Activated CD8-positive, alpha-beta T cell treated with anti-CD3 and anti-CD28 coated beads for 36 hours (primary cell): ENCODE results near the gene UGT1A9. TPM values are rescaled to one million over a fixed set of nuclear protein-coding genes. Genes with fewer than 3 reads are reported as not detected.

Source experiments
- ATAC-seq: fragments of 200-7000 bp; cut with Tn5 transposase; one replicate; pipeline ENCODE4 v1.10.0; 2021; ENCODE audit warnings: mild to moderate bottlenecking, moderate library complexity
- CTCF ChIA-PET: fragments of 350-600 bp; sonication (Branson Sonifier 250); formaldehyde crosslinking; loops from one replicate; lab custom pipeline; 2021; ENCODE audit warnings: antibody characterized with exemption; lab: Charles Lee
- POLR2A ChIA-PET: fragments of 350-600 bp; sonication (Branson Sonifier 250); formaldehyde crosslinking; loops from one replicate; lab custom pipeline; 2021; ENCODE audit warnings: antibody characterized with exemption; lab: Charles Lee
- DNase-seq: peaks from one replicate; pipeline ENCODE4 v3.0.0-alpha.2; 2020
- H3K27ac Mint-ChIP-seq: one replicate; pipeline ENCODE4 v1.8.0; 2021; ENCODE audit warnings: mild to moderate bottlenecking, mixed read lengths
- H3K27me3 Mint-ChIP-seq: one replicate; pipeline ENCODE4 v1.8.0; 2021; ENCODE audit warnings: mixed read lengths
- H3K36me3 Mint-ChIP-seq: one replicate; pipeline ENCODE4 v1.8.0; 2021; ENCODE audit warnings: low read depth, mixed read lengths
- H3K4me1 Mint-ChIP-seq: one replicate; pipeline ENCODE4 v1.8.0; 2021; ENCODE audit warnings: low read depth, mixed read lengths
- H3K4me3 Mint-ChIP-seq: one replicate; pipeline ENCODE4 v1.8.0; 2021; ENCODE audit warnings: mild to moderate bottlenecking, moderate library complexity, mixed read lengths
- H3K9me3 Mint-ChIP-seq: one replicate; pipeline ENCODE4 v1.8.0; 2021; ENCODE audit warnings: mixed read lengths
- CTCF ChIP-seq: fragments of 200-600 bp; IDR thresholded peaks from one replicate; pipeline ENCODE4 v1.8.0; 2022; ENCODE audit warnings: antibody characterized with exemption, mild to moderate bottlenecking
- intact Hi-C: fragments of 100-400 bp; cut with micrococcal nuclease; formaldehyde crosslinking; loops from one replicate; pipeline ENCODE4 v1.10.0; 2022
- total RNA-seq, 2 experiments: library from RNA; stranded (reverse); gene quantifications; one replicate each; pipeline ENCODE4 v1.2.3, GENCODE V29; 2021

UGT1A9 gene
- total RNA-seq, 2 experiments from 2014 or later = not detected

GRCh38 chr2:233702238-233702637, 30.5 kb downstream of the UGT1A9 start:
- H3K9me3 Mint-ChIP-seq = no peaks in the 10 kb centered on the region
- H3K27ac Mint-ChIP-seq = no peak overlapping the region
- no peak for ATAC-seq
- H3K4me1 Mint-ChIP-seq = no peaks in the 10 kb centered on the region
- TF ChIP-seq CTCF = no peak
- POLR2A ChIA-PET = no interaction called here
- no peak for DNase-seq
- peaks cover 4% of the 10 kb centered on the region for H3K27me3 Mint-ChIP-seq
- CTCF ChIA-PET = no interaction called here
- no peaks in the 10 kb centered on the region for H3K36me3 Mint-ChIP-seq
- intact Hi-C loops = no loop called here
- H3K4me3 Mint-ChIP-seq = no peak overlapping the region

DNA sequence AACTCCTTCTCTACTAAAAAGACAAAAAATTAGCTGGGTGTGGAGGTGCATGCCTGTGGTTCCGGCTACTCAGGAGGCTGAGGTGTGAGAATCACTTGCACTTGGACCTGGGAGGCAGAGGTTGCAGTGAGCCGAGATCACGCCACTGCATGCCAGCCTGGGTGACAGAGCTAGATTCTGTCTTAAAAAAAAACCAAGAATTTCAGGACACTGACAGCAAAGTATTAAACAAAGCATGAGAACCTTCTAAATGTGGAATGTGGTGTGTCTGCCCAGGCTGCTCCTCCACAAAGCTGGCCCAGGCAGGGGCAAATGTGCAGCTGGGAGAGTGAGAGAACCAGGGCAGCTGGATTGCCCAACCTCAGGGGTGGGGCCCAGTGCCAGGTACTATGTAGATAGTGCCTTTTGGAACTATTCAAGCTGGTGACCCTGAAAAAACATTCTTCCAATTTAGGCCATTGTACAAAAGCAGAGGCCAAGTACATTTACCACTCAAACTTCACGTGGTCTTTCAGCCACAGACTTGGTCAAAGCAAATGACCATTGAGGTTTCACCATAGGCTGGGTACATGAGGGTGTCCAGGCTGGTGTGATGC, 34.3 kb downstream of the UGT1A9 start:
- ChIA-PET CTCF (no interaction called here), POLR2A (no interaction called here)
- H3K4me3 Mint-ChIP-seq = no peak overlapping the region
- H3K27me3 Mint-ChIP-seq = peaks cover 5% of the 10 kb centered on the region
- no peak for TF ChIP-seq CTCF
- DNase-seq (no peak), ATAC-seq (no peak)
- no peaks in the 10 kb centered on the region for H3K4me1 Mint-ChIP-seq
- H3K36me3 Mint-ChIP-seq = no peaks in the 10 kb centered on the region
- no peak overlapping the region for H3K27ac Mint-ChIP-seq
- no peaks in the 10 kb centered on the region for H3K9me3 Mint-ChIP-seq
- intact Hi-C loops = no loop called here

GRCh38 chr2:233706720-233707119, 35.0 kb downstream of the UGT1A9 start:
- Mint-ChIP-seq H3K4me3 (no peak overlapping the region), H3K27me3 (peaks cover 8% of the 10 kb centered on the region), H3K27ac (no peak overlapping the region), H3K9me3 (no peaks in the 10 kb centered on the region), H3K4me1 (no peaks in the 10 kb centered on the region), H3K36me3 (no peaks in the 10 kb centered on the region)
- ChIA-PET CTCF (no interaction called here), POLR2A (no interaction called here)
- TF ChIP-seq CTCF = no peak
- DNase-seq = no peak
- intact Hi-C loops = no loop called here
- no peak for ATAC-seq

DNA sequence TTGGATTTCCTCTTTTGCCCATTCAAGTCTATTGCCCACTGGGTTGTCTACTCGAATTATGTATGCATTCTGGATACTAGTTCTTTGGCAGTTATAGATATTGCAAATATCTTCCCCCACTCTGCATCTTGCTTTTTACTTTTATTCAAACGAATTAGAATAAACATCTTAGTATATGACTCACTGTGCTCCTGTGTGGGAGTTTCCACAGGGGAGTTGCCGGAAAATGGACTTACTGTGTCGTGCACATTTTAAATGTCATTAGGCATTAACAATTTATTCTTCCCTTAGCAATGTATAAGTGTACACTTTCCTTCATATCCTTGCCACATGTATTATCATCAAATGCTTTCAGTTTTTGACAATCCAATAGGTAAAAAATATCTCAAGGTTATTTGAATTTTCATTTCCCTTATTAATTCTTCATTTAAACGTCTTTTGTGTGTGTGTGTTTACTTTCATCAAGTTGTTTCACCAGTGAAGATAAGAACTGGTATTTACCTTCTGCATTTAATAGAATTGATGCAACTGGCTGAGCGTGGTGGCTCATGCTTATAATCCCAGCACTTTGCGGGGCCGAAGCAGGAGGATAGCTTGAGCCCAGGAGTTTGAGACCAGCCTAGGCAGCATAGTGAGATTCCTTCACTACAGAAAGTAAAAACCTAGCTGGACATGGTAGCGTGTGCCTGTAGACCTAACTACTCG, 36.4 kb downstream of the UGT1A9 start:
- intact Hi-C loops = no loop called here
- Mint-ChIP-seq H3K9me3 (no peaks in the 10 kb centered on the region), H3K4me3 (no peak overlapping the region), H3K4me1 (no peaks in the 10 kb centered on the region), H3K27me3 (peaks cover 5% of the 10 kb centered on the region), H3K36me3 (no peaks in the 10 kb centered on the region), H3K27ac (no peak overlapping the region)
- POLR2A ChIA-PET = interaction anchor here (0.6 kb wide), 1 partner anchor 13 kb away, joined by 3 read pairs; no protein-coding TSS in a partner anchor
- ATAC-seq (no peak), DNase-seq (no peak)
- no peak for TF ChIP-seq CTCF
- CTCF ChIA-PET = no interaction called here

- DNase-seq (no peak), ATAC-seq (no peak)
- ChIA-PET CTCF (no interaction called here), POLR2A (interaction anchor here (0.6 kb wide), 1 partner anchor 14 kb away, joined by 3 read pairs; no protein-coding TSS in a partner anchor)
- TF ChIP-seq CTCF = no peak
- Mint-ChIP-seq H3K27ac (no peak overlapping the region), H3K9me3 (no peaks in the 10 kb centered on the region), H3K27me3 (peaks cover 5% of the 10 kb centered on the region), H3K36me3 (no peaks in the 10 kb centered on the region), H3K4me3 (no peak overlapping the region), H3K4me1 (peaks cover 5% of the 10 kb centered on the region)
- intact Hi-C loops = no loop called here
Measured at GRCh38 chr2:233708942-233709341, 37.2 kb downstream of the UGT1A9 start.
